IPS DF 4.7 (cell line): ENCODE results near the gene MRPL40.
A peak's percentile ranks its signal among the peaks of the same experiment; 100 is the strongest.

Source experiments
- DNase-seq: peaks from one replicate; pipeline ENCODE4 v3.0.0-alpha.2; 2013; ENCODE audit warnings: low spot score; ENCODE audit errors: extremely low read depth

MRPL40 gene

DNA sequence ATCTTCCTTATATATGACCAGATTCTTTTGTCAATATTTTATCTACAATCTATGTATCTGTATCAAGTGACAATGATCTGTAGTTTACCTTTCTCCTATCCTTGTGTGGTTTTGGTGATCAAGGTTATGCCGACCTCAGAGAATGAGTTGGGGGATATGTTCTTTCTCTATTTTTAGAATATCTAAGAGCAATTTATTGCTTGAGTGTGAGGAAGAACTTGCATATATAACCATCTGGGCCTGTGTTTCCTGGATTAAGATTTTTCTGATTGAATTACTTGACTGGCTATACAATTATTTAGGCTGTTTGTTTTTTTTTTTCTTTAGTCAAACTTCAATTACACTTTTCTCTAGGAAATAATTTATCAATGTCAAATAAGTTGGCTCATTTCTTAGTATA, 29.2 kb downstream of the MRPL40 start:
- DNase-seq: no peak

DNA sequence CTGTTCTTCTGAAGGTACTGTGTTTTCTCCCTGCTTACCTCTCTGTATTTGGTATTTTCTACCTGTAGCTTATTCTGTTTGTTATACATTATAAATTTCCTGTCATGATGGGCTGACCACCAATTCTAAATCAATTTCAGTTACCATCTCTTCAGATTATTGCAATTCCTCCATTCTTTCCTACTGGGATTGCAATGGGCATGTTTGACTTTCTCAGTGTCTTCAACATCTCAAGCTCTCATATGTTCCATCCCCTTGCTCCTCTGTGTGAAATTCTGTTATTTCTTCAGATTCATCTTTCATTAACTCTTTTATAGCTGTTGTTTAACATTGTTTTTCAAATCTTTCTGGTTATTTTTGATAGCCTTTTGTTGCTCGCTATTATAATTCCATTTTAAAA, 30.7 kb downstream of the MRPL40 start:
- DNase-seq: no peak

DNA sequence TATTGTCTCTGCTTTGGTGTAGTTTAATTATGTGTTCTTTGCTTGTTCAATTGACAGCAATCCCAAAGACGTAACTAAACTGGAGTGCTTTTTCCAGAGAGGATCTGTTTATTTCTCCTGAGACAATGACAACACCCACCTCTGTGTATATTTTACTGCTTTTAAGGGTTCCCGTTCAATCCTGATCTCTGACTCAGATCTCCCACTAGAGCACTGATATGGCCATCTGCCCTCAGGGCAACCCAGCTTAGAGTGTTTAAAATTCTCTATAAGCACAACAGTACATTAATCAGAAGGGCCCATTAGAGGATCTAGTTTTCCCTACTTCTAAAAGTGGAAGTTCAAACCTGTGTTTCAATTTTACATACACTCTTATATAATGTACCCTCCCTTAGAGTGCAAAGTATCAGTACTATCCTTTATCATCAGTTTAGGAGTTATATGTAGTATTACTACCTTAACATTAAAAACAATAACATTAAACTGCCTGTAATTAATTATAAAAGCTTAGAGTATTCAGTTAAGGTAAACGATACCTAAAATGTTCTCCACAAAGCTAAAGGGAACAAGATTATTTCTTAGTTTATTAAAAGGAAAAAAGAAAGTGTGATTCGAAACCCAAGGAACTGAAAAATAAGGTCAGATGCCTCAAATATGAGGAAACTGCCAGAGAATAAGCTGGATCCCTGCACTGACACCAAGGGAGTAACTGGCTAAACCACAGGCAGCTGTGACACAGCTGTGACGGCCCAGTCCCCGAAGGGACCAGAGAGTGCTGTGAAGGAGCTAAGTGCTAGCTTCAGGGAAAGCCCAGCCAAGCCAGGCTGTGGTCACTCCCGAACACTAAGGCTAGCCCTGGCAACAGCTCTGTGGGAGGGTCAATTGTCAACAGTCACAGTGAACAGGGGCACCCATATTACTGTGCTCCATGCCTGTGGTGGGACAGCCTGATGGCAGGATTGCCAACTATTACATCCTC, 31.4 kb downstream of the MRPL40 start:
- no peak for DNase-seq

DNA sequence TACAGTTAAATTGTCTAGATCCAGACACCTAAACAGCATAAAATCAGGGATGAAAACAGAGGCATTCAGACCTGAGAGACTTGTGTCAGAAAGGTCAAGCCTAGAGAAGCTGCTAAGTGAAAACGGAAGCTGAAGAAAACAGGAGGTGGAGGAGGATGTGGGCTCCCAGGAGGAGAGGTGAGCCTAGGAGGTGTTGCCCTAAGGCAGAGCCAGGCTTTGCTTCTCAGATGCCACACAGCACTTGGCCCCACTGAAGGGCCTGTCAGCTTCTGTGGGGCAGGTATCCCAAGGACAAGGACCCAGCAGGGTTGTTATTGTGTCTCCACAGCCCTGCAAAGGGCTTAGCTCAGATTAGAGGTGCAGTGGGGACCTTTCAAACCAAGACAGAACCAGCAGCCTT, 32.2 kb downstream of the MRPL40 start:
- DNase-seq: no peak

DNA sequence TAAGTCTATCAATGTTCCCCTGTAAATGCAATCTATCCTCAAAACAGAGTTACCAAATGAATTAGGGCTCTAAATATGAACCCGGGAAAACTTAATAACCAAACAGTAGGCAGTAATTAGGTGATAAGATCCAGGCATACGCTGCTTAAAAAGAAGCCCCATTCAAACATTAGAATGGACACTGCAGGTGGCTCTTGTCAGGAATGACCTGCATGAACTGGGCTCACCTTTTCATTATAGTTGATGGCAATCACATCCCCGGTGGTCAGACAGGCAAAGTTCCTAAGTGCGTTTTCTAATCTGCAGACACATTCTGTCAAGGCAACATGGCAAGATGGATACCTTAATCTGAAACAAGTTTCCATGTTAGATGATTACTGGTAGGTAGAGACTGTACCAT, 32.6 kb downstream of the MRPL40 start:
- no peak for DNase-seq

DNA sequence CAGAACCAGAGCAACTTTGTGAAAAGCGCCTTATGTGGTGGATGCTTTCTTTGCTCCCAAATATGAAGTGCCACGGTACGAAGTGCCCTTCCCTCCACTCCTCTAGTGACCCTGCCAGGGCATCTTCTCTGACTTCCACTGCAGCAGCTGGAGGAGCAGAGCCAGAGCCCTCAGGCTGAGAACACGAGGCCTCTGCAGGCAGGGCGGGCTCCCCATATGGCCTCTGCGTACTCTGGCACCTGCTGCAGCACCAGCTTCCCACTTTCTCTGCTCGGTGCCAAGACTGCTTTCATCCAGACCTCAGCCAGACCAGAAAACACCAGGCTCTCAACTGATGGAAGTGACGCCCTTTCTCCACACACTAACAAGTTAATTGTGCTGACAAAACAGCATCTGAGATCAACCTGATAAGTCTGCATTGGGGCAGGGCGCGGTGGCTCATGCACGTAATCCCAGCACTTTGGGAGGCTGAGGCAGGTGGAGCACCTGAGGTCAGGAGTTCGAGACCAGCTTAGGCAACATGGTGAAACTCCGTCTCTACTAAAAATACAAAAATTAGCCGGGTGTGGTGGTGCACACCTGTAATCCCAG, 33.9 kb downstream of the MRPL40 start:
- no peak for DNase-seq

DNA sequence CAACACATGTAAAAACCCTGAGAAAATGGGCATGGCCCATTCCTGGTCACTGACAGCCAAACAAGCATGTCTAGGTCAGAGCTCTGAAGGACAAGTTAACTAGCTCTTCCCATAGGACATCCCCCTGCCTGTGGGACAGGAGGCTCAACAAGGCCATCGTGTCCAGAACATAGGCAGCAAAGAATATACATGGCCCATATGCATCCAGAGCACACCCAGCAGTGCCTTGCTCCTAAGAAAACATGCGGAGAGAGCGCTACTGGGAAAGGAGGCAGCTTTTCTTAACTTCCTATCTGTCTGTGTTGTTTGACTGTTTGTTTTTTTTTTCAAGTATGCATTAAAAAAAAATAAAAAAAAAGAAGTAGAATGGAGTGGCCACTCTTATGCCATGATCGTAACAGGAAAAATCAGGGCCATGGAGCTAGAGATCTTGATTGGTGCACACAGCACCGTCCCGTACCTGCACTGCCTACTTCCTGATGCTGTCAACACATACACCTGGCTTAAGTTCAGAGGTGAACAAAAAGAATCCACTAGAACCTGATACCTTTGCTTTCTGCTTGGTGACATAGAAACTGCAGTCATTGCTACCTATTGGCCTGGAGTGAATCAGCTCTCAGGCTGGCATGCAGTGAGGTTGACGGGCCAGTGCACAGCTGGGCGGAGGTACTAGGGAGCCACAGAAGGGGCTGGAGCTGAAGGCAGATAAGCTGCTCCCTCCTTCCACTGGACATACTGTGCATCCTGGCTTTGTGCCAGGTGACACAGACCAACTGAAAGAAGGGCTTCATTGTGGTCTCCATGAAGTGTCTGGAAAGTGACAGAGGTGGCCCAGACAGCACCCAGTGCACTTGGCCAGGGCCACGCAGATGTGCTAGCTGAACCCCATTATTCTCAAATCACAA, 34.8 kb downstream of the MRPL40 start:
- no peak for DNase-seq

DNA sequence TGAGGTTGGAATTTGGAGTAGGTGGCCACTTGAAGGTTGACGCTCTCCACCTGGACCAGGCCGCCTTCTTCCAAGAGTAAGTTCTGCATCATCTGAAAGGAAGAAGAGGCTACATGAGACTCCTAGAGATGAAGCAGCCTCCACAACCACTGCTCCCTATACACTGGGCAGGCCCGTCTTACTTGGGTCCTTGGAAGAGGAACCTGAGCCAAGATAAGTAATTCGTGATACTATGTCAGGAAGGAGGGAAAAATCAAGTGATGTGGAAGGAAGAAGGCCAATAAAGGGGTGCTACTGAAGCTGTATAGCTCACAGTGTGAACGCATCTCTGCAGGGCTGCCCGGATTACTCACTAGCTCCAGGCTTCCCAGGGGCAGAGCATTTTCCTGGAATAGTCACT, 35.6 kb downstream of the MRPL40 start:
- no peak for DNase-seq

DNA sequence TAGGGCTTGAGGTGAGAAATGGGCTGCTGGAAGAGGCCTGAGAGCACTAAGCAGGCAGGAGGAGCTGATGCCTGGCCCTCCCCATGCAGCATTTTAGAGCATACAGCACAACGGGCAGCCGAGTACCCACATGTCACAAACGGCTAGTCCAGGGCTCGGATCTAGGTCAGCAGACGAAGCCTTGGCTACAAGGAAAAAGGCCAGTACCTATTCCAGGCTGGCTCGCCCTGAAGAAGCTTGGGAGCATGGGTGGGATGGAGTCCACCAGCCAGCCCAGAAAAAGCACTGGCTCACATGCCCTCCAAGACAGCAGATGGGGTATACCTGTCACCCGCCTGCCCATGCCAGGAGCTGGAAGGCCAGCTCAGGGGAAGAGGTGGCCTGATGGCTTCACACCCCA, 37.1 kb downstream of the MRPL40 start:
- DNase-seq: no peak

DNA sequence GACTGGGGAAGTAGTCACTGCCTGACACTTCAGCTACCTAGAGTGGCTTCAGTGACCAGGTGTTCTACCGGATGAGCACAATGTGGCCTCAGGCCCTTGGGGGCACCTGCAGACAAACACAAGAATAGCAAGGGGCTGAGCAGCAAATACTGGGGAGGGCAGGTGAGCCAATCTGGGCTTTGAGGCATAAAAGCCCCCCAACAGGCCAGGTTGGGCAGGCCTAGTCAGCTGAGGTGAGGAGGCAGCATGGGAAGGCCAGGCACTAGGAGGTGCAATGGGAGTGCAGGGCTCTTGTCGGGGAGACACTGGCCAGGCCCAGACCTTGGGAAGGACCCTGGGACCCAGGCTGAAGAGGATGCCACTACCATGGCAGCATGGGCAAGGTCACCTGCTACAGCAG, 37.7 kb downstream of the MRPL40 start:
- no peak for DNase-seq

DNA sequence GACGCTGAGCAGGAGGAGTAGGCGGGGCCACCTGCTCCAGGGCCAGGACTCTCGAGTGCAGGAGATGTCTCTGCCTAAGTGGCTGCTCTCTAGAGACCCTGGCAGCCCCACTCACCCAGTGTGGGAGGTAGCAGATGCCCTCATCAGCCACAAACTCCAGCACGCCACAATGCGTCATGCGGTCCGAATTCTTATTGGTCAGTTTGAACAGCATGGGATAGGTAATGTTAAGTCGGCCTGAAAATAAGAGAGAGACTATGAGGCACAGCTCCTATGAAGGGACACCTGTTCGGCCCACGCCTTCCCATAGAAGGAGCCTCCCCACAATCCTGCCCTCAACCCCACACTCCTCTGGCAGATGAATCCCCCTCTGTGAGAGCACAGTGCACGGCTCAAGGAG, 39.2 kb downstream of the MRPL40 start:
- DNase-seq: no peak

DNA sequence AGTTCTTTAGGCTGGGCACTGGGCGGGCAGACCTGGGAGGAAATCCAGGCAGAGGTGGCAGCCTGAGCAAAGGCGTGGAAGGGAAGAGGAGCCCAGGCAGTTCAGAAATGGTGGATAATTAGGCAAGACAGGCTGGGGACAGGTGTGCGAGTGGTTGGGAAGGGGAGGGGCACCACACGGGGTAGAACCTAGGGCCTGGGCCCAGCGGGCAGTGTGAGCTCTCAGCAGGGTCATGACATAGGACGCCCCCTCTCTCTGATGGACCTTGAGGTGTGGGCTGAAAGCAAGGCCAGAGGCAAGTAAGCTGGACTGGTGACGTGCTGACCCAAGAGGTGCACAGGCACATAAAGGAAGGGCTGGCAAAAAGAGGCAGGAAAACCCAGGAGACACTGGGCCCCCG, 39.9 kb downstream of the MRPL40 start:
- DNase-seq: no peak

DNA sequence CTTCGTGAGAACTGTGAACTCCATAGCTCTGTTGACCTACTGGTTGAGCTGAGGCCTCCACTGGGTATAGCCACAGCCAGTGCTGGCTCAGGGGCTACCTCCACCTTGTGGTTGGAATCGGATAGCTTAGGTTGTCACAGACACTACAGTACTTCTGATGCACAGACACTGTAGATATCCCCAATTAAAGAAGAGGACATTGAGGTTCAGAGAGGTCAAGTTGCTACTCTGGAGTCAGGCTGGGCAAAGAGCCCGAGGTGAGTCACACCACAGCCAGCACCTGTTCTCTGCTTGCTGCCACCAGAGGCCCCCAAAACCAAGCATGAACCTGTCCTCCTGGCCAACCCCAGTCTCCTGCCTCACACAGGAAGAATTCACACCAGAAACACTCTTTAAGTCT, 41.2 kb downstream of the MRPL40 start:
- no peak for DNase-seq

DNA sequence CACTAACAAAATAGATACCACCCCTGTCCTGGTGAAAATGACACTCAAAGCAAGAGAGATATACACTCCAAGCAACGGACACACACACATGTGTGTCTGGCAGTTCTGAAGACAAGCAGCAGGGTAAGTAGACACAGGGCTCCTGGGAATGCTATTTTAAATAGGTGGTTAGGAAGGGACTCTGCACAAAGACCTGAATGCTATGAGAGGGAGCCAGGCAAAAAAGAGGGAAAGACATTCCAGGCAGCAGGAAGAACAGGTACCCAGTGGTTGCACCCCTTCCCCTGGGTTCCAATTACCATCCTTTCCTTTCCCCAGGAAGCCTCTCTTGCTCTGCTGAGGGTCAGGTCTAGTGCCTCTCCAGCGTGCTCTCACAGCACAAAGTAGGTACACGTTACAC, 43.7 kb downstream of the MRPL40 start:
- no peak for DNase-seq

DNA sequence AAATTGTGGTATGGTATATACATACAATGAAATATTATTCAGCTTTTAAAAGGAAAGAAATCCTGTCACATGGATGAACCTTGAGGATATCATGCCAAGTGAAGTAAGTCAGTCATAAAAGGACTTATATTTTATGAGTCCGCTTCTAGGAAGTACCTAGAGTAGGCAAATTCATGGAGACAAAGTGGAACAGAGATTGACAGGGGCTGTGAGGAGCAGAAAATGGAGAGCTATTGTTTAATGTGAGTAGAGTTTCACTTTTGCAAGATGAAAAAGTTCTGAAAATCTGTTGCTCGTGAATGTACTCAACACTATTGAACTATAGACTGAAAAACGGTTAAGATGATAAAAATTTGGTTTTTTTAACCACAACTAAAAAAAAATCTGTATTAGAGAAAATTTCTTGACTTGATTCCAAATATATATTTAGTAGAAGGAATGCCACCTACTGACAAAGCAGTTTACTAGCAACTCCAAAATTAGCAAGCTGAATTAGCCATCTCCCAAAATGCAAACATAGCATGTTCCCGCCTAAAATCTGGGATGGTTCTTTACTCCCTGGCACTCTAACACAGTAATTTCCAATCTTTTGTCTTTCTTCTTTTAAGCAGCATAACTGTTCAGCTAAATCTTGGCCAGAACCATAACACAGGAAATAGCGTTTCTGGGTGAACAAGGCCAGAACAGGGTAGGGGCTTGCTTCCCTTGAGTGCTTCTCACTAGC, 45.1 kb downstream of the MRPL40 start:
- DNase-seq: no peak

DNA sequence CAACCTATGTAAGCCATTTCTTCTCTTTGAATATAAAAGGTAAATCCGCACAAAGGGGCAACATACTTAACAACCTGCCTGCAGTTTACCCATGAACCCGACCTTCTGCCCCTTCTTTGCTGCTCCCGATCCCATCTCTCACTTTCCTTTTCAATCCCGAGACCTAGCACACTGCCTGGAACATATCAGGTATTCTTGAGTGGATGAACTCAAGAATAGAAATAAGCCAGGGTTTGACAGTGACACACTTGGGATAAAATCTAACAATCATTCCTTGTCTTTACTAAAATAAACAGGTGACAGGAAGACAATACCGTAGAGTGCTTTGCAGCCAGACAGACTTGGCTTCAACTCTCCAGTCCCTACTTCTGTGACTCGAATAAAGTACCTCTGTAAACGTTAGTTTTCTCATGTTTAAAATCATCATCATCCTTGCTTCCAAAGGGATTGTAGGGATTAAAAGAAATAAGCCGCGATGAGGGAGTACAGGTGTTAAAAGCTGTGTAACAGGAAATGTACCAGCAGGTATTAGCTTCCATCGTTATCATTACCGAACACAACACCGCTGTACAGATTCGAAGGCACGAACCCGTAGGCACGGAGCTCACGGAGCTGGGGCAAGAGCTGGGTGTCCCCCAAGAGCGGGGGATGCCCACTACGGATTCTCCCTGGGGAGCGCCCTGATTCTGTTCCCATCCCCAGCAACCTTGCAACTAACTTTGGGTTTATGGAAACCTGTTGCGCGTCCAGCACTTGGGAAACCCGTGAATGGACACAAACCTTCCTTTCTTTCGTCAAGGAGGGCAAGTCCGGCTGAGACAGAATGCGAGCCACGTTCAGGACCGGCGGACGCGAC, 45.9 kb downstream of the MRPL40 start:
- no peak for DNase-seq

DNA sequence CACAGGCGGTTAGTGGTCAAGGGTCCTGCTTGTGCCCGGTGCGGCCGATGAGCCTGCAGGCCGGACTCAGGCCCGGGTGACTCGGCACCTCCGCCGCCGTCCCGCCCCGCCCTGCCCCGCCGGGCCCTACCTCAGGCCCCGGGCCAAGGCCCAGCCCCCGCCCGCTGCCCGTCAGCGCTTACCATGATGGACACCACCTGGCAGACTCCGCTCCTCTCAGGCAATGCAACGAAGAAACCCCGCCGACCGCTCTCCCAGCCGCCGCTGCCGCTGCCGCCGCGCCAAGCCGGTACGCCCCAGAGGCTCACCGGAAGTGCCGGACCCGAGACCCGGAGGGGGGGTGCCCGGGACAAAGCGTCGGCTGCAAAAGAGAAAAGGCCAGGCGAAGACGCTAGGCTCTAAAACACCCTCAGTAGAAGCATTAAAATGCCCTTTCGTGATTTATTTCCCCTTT, 46.6 kb downstream of the MRPL40 start, which contains the start of gene UFD1:
Gene UFD1 (minus strand): TSS at position 293 of the 454 bp plus-strand sequence. CDS start 108 bp downstream, at position 185.
- DNase-seq: no peak

DNA sequence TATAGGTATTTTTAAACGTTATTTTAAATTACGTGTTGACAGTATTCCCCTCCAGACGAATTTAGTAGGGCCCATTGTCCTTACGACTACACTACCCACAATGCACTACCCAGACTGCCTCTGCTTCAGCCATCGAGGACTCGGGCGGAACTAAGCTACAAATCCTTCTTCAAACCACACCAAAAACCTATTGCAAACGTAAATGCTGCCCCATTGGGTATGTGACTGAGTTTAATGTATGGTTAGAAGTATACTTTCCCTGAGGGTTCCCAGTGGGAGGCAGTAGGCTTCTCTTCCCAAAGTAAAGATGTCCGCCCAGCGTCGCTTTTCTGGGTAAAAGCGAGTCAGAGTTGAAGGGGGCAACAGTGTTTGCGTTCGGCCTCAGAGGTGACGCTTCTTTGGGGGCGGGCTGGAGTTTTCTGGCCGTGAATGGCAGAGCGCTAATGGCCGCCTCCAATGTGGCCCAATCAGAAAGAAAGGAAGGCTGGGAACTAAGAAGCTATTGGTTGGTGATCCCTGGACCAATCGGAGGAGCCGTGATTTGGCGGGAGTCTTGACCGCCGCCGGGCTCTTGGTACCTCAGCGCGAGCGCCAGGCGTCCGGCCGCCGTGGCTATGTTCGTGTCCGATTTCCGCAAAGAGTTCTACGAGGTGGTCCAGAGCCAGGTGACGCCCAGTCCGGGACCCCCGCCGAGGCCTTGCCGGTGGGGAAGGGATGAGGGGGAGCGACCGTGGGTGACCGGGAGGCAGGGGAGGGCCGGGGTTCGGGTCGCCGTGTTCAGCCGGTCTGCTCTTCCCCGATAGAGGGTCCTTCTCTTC, 47.2 kb downstream of the MRPL40 start, which contains the start of gene CDC45:
Gene CDC45 (plus strand): TSS at position 566 of the 818 bp plus-strand sequence. CDS start 49 bp downstream, at position 615.
- peak; percentile 88 for DNase-seq

DNA sequence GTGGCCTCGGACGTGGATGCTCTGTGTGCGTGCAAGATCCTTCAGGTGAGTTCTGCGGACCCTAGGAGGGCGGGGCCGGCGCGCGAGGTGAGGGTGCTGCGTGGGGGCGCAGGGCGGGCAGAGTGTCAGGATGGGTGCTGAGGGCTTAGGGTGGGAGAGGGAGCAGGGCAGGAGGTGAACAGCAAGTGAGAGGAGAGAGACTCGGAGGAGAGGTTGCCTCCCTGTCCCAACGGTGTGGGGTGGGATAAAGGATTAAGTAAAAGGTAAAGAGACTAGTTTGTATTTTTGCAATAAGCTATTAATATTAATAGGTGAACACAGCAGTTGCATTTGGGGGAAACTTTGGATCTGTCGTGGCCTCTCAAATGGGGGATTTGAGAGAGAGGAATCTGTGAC, 47.8 kb downstream of the MRPL40 start:
- no peak for DNase-seq
